Cardiac fibroblast (primary cell): ENCODE measurements around the gene TASOR2.

Experiments used
- DNase-seq, 2 donors: peaks; one replicate each; pipeline versions ENCODE4 v3.0.0 to v3.0.0-alpha.2; 2010; ENCODE audit warnings: low read depth in 2 of 2
- H3K4me3 ChIP-seq, 2 donors: replicated peaks in 1 of 2; 1 replicate in 1 of 2; 2 replicates in 1 of 2; pipeline ENCODE4 v1.5.1; 2011; ENCODE audit warnings: low read depth in 2 of 2, low read length in 2 of 2, mild to moderate bottlenecking in 2 of 2, moderate library complexity in 1 of 2
- CTCF ChIP-seq: IDR thresholded peaks from one replicate; pipeline ENCODE4 v1.5.1; 2011; ENCODE audit warnings: low read depth, mild to moderate bottlenecking, low read length, inconsistent platforms

The TASOR2 gene

GRCh38 chr10:5655121-5655520, 29.5 kb upstream of the TASOR2 start:
- no peak overlapping the region for H3K4me3 ChIP-seq
- no peak for DNase-seq
- no peak for TF ChIP-seq CTCF

- no peak for DNase-seq
- TF ChIP-seq CTCF = no peak
- H3K4me3 ChIP-seq = no peak overlapping the region
These were observed 27.7 kb upstream of the TASOR2 start for GRCh38 chr10:5656737-5657579.

- H3K4me3 ChIP-seq = no peak overlapping the region
- no peak for DNase-seq
- no peak for TF ChIP-seq CTCF
These were observed 25.6 kb upstream of the TASOR2 start for GRCh38 chr10:5658871-5659618.

- H3K4me3 ChIP-seq = no peak overlapping the region
- peak; percentile 60 to 75 for DNase-seq
- no peak for TF ChIP-seq CTCF
These were observed 24.7 kb upstream of the TASOR2 start for GRCh38 chr10:5659702-5660528.

- no peak for DNase-seq
- H3K4me3 ChIP-seq = no peak overlapping the region
- no peak for TF ChIP-seq CTCF
These were observed 23.6 kb upstream of the TASOR2 start for GRCh38 chr10:5661043-5661442.

- DNase-seq = no peak
- H3K4me3 ChIP-seq = no peak overlapping the region
- no peak for TF ChIP-seq CTCF
These were observed 21.7 kb upstream of the TASOR2 start for GRCh38 chr10:5662708-5663579.
